ENCODE data around the gene ST3GAL6. TPM values are rescaled to one million over a fixed set of nuclear protein-coding genes. Genes with fewer than 3 reads are reported as not detected.

Gene ST3GAL6
- total RNA-seq, 1 experiment from 2014 or later, result not detected

- Histone ChIP-seq H3K4me1 (ENCODE audit: low read length) (no peaks in the 10 kb centered on the region), H2AFZ (ENCODE audit: low read length) (no peak overlapping the region), H4K20me1 (ENCODE audit: insufficient read depth, low read depth, low read length) (no peaks in the 10 kb centered on the region), H3K27me3 (ENCODE audit: low read length) (no peaks in the 10 kb centered on the region), H3K79me2 (ENCODE audit: low read length) (no peaks in the 10 kb centered on the region), H3K9me3 (ENCODE audit: low read length) (no peaks in the 10 kb centered on the region), H3K9ac (ENCODE audit: low read length) (no peak overlapping the region), H3K4me3 (ENCODE audit: low read length) (no peak overlapping the region), H3K27ac (ENCODE audit: low read length) (no peak overlapping the region), H3K4me2 (ENCODE audit: low read depth, low read length, poor library complexity, severe bottlenecking) (no peak overlapping the region), H3K36me3 (ENCODE audit: insufficient read depth, low read length) (no peaks in the 10 kb centered on the region), H3K9me2 (replicated peaks; ENCODE audit: insufficient read depth, low read length) (no peaks in the 10 kb centered on the region)
- DNase-seq, result no peak
Measured at GRCh38 chr3:98814817-98815420, 51.8 kb downstream of the ST3GAL6 start.

- no peak overlapping the region for H3K4me2 ChIP-seq (ENCODE audit: low read depth, low read length, poor library complexity, severe bottlenecking)
- no peak overlapping the region for H3K27ac ChIP-seq (ENCODE audit: low read length)
- peak; percentile 78 for DNase-seq
- H3K79me2 ChIP-seq (ENCODE audit: low read length), result no peaks in the 10 kb centered on the region
- no peak overlapping the region for H2AFZ ChIP-seq (ENCODE audit: low read length)
- H3K9me2 ChIP-seq (replicated peaks; ENCODE audit: insufficient read depth, low read length), result no peaks in the 10 kb centered on the region
- no peak overlapping the region for H3K9ac ChIP-seq (ENCODE audit: low read length)
- no peaks in the 10 kb centered on the region for H3K9me3 ChIP-seq (ENCODE audit: low read length)
- no peak overlapping the region for H3K4me3 ChIP-seq (ENCODE audit: low read length)
- no peaks in the 10 kb centered on the region for H3K27me3 ChIP-seq (ENCODE audit: low read length)
- H3K4me1 ChIP-seq (ENCODE audit: low read length), result no peaks in the 10 kb centered on the region
- no peaks in the 10 kb centered on the region for H4K20me1 ChIP-seq (ENCODE audit: insufficient read depth, low read depth, low read length)
- no peaks in the 10 kb centered on the region for H3K36me3 ChIP-seq (ENCODE audit: insufficient read depth, low read length)
Measured at GRCh38 chr3:98817547-98818041, 54.5 kb downstream of the ST3GAL6 start.

- H3K27me3 ChIP-seq (ENCODE audit: low read length), result no peaks in the 10 kb centered on the region
- H3K36me3 ChIP-seq (ENCODE audit: insufficient read depth, low read length), result no peaks in the 10 kb centered on the region
- no peak overlapping the region for H3K9ac ChIP-seq (ENCODE audit: low read length)
- H3K4me1 ChIP-seq (ENCODE audit: low read length), result no peaks in the 10 kb centered on the region
- H3K4me2 ChIP-seq (ENCODE audit: low read depth, low read length, poor library complexity, severe bottlenecking), result no peak overlapping the region
- H2AFZ ChIP-seq (ENCODE audit: low read length), result no peak overlapping the region
- H3K27ac ChIP-seq (ENCODE audit: low read length), result no peak overlapping the region
- H3K9me3 ChIP-seq (ENCODE audit: low read length), result no peaks in the 10 kb centered on the region
- H3K9me2 ChIP-seq (replicated peaks; ENCODE audit: insufficient read depth, low read length), result no peaks in the 10 kb centered on the region
- H4K20me1 ChIP-seq (ENCODE audit: insufficient read depth, low read depth, low read length), result no peaks in the 10 kb centered on the region
- no peaks in the 10 kb centered on the region for H3K79me2 ChIP-seq (ENCODE audit: low read length)
- DNase-seq, result no peak
- H3K4me3 ChIP-seq (ENCODE audit: low read length), result no peak overlapping the region
Measured at GRCh38 chr3:98821063-98821462, 57.9 kb downstream of the ST3GAL6 start.

GRCh38 chr3:98823791-98824190, 60.7 kb downstream of the ST3GAL6 start:
- no peak overlapping the region for H3K4me2 ChIP-seq (ENCODE audit: low read depth, low read length, poor library complexity, severe bottlenecking)
- no peak overlapping the region for H2AFZ ChIP-seq (ENCODE audit: low read length)
- H3K9me3 ChIP-seq (ENCODE audit: low read length), result no peaks in the 10 kb centered on the region
- no peaks in the 10 kb centered on the region for H3K36me3 ChIP-seq (ENCODE audit: insufficient read depth, low read length)
- no peaks in the 10 kb centered on the region for H3K4me1 ChIP-seq (ENCODE audit: low read length)
- DNase-seq, result no peak
- H3K79me2 ChIP-seq (ENCODE audit: low read length), result no peaks in the 10 kb centered on the region
- H3K27ac ChIP-seq (ENCODE audit: low read length), result no peak overlapping the region
- no peaks in the 10 kb centered on the region for H3K27me3 ChIP-seq (ENCODE audit: low read length)
- H3K9me2 ChIP-seq (replicated peaks; ENCODE audit: insufficient read depth, low read length), result no peaks in the 10 kb centered on the region
- no peaks in the 10 kb centered on the region for H4K20me1 ChIP-seq (ENCODE audit: insufficient read depth, low read depth, low read length)
- H3K9ac ChIP-seq (ENCODE audit: low read length), result no peak overlapping the region
- H3K4me3 ChIP-seq (ENCODE audit: low read length), result no peak overlapping the region

- DNase-seq, result peak; percentile 56
- Histone ChIP-seq H3K4me2 (ENCODE audit: low read depth, low read length, poor library complexity, severe bottlenecking) (no peak overlapping the region), H2AFZ (ENCODE audit: low read length) (no peak overlapping the region), H3K9me3 (ENCODE audit: low read length) (no peaks in the 10 kb centered on the region), H3K36me3 (ENCODE audit: insufficient read depth, low read length) (no peaks in the 10 kb centered on the region), H3K4me1 (ENCODE audit: low read length) (no peaks in the 10 kb centered on the region), H4K20me1 (ENCODE audit: insufficient read depth, low read depth, low read length) (no peaks in the 10 kb centered on the region), H3K9me2 (replicated peaks; ENCODE audit: insufficient read depth, low read length) (no peaks in the 10 kb centered on the region), H3K4me3 (ENCODE audit: low read length) (no peak overlapping the region), H3K27ac (ENCODE audit: low read length) (no peak overlapping the region), H3K9ac (ENCODE audit: low read length) (no peak overlapping the region), H3K27me3 (ENCODE audit: low read length) (no peaks in the 10 kb centered on the region), H3K79me2 (ENCODE audit: low read length) (no peaks in the 10 kb centered on the region)
Measured at GRCh38 chr3:98824256-98824655, 61.1 kb downstream of the ST3GAL6 start.

GRCh38 chr3:98826126-98826525, 63.0 kb downstream of the ST3GAL6 start:
- Histone ChIP-seq H3K4me2 (ENCODE audit: low read depth, low read length, poor library complexity, severe bottlenecking) (no peak overlapping the region), H3K36me3 (ENCODE audit: insufficient read depth, low read length) (no peaks in the 10 kb centered on the region), H3K9me2 (replicated peaks; ENCODE audit: insufficient read depth, low read length) (no peaks in the 10 kb centered on the region), H3K27ac (ENCODE audit: low read length) (no peak overlapping the region), H3K9ac (ENCODE audit: low read length) (no peak overlapping the region), H2AFZ (ENCODE audit: low read length) (no peak overlapping the region), H3K9me3 (ENCODE audit: low read length) (no peaks in the 10 kb centered on the region), H3K4me3 (ENCODE audit: low read length) (no peak overlapping the region), H3K4me1 (ENCODE audit: low read length) (no peaks in the 10 kb centered on the region), H4K20me1 (ENCODE audit: insufficient read depth, low read depth, low read length) (no peaks in the 10 kb centered on the region), H3K27me3 (ENCODE audit: low read length) (no peaks in the 10 kb centered on the region), H3K79me2 (ENCODE audit: low read length) (no peaks in the 10 kb centered on the region)
- DNase-seq, result no peak

GRCh38 chr3:98827221-98827920, 64.2 kb downstream of the ST3GAL6 start:
- Histone ChIP-seq H3K27me3 (ENCODE audit: low read length) (no peaks in the 10 kb centered on the region), H3K9me3 (ENCODE audit: low read length) (no peaks in the 10 kb centered on the region), H4K20me1 (ENCODE audit: insufficient read depth, low read depth, low read length) (no peaks in the 10 kb centered on the region), H3K4me2 (ENCODE audit: low read depth, low read length, poor library complexity, severe bottlenecking) (no peak overlapping the region), H2AFZ (ENCODE audit: low read length) (no peak overlapping the region), H3K9me2 (replicated peaks; ENCODE audit: insufficient read depth, low read length) (no peaks in the 10 kb centered on the region), H3K79me2 (ENCODE audit: low read length) (no peaks in the 10 kb centered on the region), H3K4me1 (ENCODE audit: low read length) (no peaks in the 10 kb centered on the region), H3K27ac (ENCODE audit: low read length) (no peak overlapping the region), H3K9ac (ENCODE audit: low read length) (no peak overlapping the region), H3K36me3 (ENCODE audit: insufficient read depth, low read length) (no peaks in the 10 kb centered on the region), H3K4me3 (ENCODE audit: low read length) (no peak overlapping the region)
- DNase-seq, result no peak

- Histone ChIP-seq H3K4me2 (ENCODE audit: low read depth, low read length, poor library complexity, severe bottlenecking) (no peak overlapping the region), H3K9me3 (ENCODE audit: low read length) (no peaks in the 10 kb centered on the region), H3K27me3 (ENCODE audit: low read length) (no peaks in the 10 kb centered on the region), H3K9me2 (replicated peaks; ENCODE audit: insufficient read depth, low read length) (no peaks in the 10 kb centered on the region), H3K79me2 (ENCODE audit: low read length) (no peaks in the 10 kb centered on the region), H3K4me3 (ENCODE audit: low read length) (no peak overlapping the region), H3K9ac (ENCODE audit: low read length) (no peak overlapping the region), H3K4me1 (ENCODE audit: low read length) (no peaks in the 10 kb centered on the region), H2AFZ (ENCODE audit: low read length) (no peak overlapping the region), H3K36me3 (ENCODE audit: insufficient read depth, low read length) (no peaks in the 10 kb centered on the region), H4K20me1 (ENCODE audit: insufficient read depth, low read depth, low read length) (no peaks in the 10 kb centered on the region), H3K27ac (ENCODE audit: low read length) (no peak overlapping the region)
- DNase-seq, result no peak
Measured at GRCh38 chr3:98829246-98829832, 66.2 kb downstream of the ST3GAL6 start.

Measured in Karpas-422 (cell line).